ENCODE measurements around the gene SCN1B. TPM values are rescaled to one million over a fixed set of nuclear protein-coding genes. Genes with fewer than 3 reads are reported as not detected.

SCN1B gene
- total RNA-seq, 2 donors from 2014 or later, result 1.4 to 1.5 TPM

DNA sequence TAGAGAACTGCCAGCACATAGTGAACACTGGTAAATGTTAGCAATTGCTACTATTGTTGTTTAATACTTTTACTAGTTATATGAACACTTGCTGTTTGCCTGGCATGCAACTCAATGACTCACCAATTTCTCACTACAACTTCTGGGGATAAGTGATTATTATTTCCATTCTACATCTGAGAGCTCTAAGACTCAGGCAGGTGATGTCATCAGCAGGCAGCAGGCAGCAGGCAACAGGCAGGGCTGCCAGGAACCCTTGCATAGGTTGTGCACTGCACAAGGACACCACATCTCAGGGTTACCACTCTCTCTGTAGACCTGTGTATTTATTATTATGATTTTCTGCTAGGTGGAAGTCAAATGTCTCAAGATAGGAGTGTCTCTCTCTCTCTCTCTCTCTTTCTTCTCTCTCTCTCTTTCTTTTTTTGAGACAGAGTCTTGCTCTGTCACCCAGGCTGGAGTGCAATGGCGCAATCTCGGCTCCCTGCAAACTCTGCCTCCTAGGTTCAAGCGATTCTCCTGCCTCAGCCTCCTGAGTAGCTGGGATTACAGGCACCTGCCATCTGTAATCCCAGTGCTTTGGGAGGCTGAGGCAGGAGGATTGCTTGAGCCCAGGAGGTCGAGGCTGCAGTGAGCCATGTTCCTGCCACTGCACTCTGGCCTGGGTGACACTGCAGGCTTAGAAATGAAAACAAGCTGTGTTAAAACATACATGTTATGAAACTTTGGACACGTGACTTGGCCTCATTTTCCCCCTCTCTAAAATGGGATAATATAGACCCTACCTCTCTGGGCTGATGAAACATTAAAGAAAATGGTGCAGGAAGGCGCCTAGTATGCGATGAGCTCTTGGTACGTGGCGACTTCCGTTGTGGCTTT lies 33.9 kb downstream of the SCN1B start:
- Mint-ChIP-seq H3K27ac (no peak overlapping the region), H3K4me1 (peaks cover 7% of the 10 kb centered on the region), H3K9me3 (peaks cover 3% of the 10 kb centered on the region), H3K36me3 (ENCODE audit: low read depth) (no peaks in the 10 kb centered on the region), H3K4me3 (no peak overlapping the region), H3K27me3 (ENCODE audit: insufficient read depth) (peaks cover 2% of the 10 kb centered on the region)
- TF ChIP-seq, protein P1, sequence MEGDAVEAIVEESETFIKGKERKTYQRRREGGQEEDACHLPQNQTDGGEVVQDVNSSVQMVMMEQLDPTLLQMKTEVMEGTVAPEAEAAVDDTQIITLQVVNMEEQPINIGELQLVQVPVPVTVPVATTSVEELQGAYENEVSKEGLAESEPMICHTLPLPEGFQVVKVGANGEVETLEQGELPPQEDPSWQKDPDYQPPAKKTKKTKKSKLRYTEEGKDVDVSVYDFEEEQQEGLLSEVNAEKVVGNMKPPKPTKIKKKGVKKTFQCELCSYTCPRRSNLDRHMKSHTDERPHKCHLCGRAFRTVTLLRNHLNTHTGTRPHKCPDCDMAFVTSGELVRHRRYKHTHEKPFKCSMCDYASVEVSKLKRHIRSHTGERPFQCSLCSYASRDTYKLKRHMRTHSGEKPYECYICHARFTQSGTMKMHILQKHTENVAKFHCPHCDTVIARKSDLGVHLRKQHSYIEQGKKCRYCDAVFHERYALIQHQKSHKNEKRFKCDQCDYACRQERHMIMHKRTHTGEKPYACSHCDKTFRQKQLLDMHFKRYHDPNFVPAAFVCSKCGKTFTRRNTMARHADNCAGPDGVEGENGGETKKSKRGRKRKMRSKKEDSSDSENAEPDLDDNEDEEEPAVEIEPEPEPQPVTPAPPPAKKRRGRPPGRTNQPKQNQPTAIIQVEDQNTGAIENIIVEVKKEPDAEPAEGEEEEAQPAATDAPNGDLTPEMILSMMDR (conservative IDR thresholded peaks at IDR 0.05), result no peak
- no peaks in the 10 kb centered on the region for H3K27me3 ChIP-seq (ENCODE audit: control insufficient read depth, insufficient read depth, low read length, poor library complexity, severe bottlenecking)
- H3K9ac ChIP-seq (ENCODE audit: extremely low read depth, low read length, poor library complexity, severe bottlenecking), result no peak overlapping the region
- WGBS, 2 experiments (ENCODE audit: insufficient coverage in 1 of 2, insufficient read length in 1 of 2), result 89 to 95% methylated on average over 10 of the region's 10 CpGs
- no peak overlapping the region for H3K27ac ChIP-seq (ENCODE audit: low read depth, low read length)
- H3K9me3 ChIP-seq (ENCODE audit: control insufficient read depth, low read length), result no peaks in the 10 kb centered on the region
- H3K36me3 ChIP-seq (ENCODE audit: control insufficient read depth, insufficient read depth, low read length), result no peaks in the 10 kb centered on the region
- H3K4me3 ChIP-seq (ENCODE audit: low read length), result no peak overlapping the region
- no peak for DNase-seq
- H3K4me1 ChIP-seq (ENCODE audit: control insufficient read depth, insufficient read depth, low read length), result no peaks in the 10 kb centered on the region

DNA sequence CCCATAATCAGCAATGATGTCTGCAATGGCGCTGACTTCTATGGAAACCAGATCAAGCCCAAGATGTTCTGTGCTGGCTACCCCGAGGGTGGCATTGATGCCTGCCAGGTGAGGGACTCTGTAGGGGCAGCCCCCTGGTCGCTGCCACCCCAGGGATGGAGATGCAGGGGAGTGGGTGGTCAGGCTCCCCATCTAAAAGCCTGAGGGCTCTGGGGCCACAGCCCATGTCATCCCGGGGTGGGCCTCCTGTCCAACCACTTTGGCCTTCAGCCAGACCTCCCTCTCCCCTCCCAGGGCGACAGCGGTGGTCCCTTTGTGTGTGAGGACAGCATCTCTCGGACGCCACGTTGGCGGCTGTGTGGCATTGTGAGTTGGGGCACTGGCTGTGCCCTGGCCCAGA lies 35.3 kb downstream of the SCN1B start:
- H3K4me3 ChIP-seq (ENCODE audit: low read length), result no peak overlapping the region
- no peak for DNase-seq
- H3K4me1 Mint-ChIP-seq, result peaks cover 7% of the 10 kb centered on the region
- H3K36me3 ChIP-seq (ENCODE audit: control insufficient read depth, insufficient read depth, low read length), result no peaks in the 10 kb centered on the region
- peaks cover 2% of the 10 kb centered on the region for H3K27me3 Mint-ChIP-seq (ENCODE audit: insufficient read depth)
- peaks cover 4% of the 10 kb centered on the region for H3K9me3 Mint-ChIP-seq
- no peaks in the 10 kb centered on the region for H3K4me1 ChIP-seq (ENCODE audit: control insufficient read depth, insufficient read depth, low read length)
- WGBS, 2 experiments (ENCODE audit: insufficient coverage in 1 of 2, insufficient read length in 1 of 2), result 93 to 95% methylated on average over 3 to 10 of the region's 10 CpGs
- no peak overlapping the region for H3K27ac Mint-ChIP-seq
- peaks cover 4% of the 10 kb centered on the region for H3K9me3 ChIP-seq (ENCODE audit: control insufficient read depth, low read length)
- H3K36me3 Mint-ChIP-seq (ENCODE audit: low read depth), result no peaks in the 10 kb centered on the region
- H3K9ac ChIP-seq (ENCODE audit: extremely low read depth, low read length, poor library complexity, severe bottlenecking), result no peak overlapping the region
- TF ChIP-seq, protein P1 (conservative IDR thresholded peaks at IDR 0.05), result no peak
- no peak overlapping the region for H3K27ac ChIP-seq (ENCODE audit: low read depth, low read length)
- no peak overlapping the region for H3K4me3 Mint-ChIP-seq
- H3K27me3 ChIP-seq (ENCODE audit: control insufficient read depth, insufficient read depth, low read length, poor library complexity, severe bottlenecking), result no peaks in the 10 kb centered on the region

DNA sequence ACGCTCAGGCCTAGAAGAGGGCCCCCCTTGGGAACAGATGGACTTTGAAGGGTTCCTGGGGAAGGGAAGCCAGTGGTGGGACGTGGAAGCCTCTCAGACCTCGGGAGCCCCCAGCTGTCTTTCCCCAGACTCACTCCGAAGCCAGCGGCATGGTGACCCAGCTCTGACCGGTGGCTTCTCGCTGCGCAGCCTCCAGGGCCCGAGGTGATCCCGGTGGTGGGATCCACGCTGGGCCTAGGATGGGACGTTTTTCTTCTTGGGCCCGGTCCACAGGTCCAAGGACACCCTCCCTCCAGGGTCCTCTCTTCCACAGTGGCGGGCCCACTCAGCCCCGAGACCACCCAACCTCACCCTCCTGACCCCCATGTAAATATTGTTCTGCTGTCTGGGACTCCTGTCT lies 35.9 kb downstream of the SCN1B start:
- no peak for DNase-seq
- peaks cover 7% of the 10 kb centered on the region for H3K9me3 ChIP-seq (ENCODE audit: control insufficient read depth, low read length)
- H3K4me1 ChIP-seq (ENCODE audit: control insufficient read depth, insufficient read depth, low read length), result no peaks in the 10 kb centered on the region
- peaks cover 5% of the 10 kb centered on the region for H3K9me3 Mint-ChIP-seq
- H3K27ac ChIP-seq (ENCODE audit: low read depth, low read length), result no peak overlapping the region
- no peaks in the 10 kb centered on the region for H3K36me3 ChIP-seq (ENCODE audit: control insufficient read depth, insufficient read depth, low read length)
- H3K4me3 Mint-ChIP-seq, result no peak overlapping the region
- no peaks in the 10 kb centered on the region for H3K27me3 ChIP-seq (ENCODE audit: control insufficient read depth, insufficient read depth, low read length, poor library complexity, severe bottlenecking)
- no peak overlapping the region for H3K27ac Mint-ChIP-seq
- WGBS, 2 experiments (ENCODE audit: insufficient coverage in 1 of 2, insufficient read length in 1 of 2), result 95 to 97% methylated on average over 11 to 15 of the region's 15 CpGs
- H3K4me1 Mint-ChIP-seq, result peaks cover 7% of the 10 kb centered on the region
- no peaks in the 10 kb centered on the region for H3K36me3 Mint-ChIP-seq (ENCODE audit: low read depth)
- H3K27me3 Mint-ChIP-seq (ENCODE audit: insufficient read depth), result peaks cover 2% of the 10 kb centered on the region
- TF ChIP-seq, protein P1 (conservative IDR thresholded peaks at IDR 0.05), result no peak
- no peak overlapping the region for H3K9ac ChIP-seq (ENCODE audit: extremely low read depth, low read length, poor library complexity, severe bottlenecking)
- H3K4me3 ChIP-seq (ENCODE audit: low read length), result no peak overlapping the region

All from endodermal cell (in vitro differentiated cells).